Upper lobe of left lung (tissue), 4 donors: ENCODE data around the gene CADPS.

ENCODE experiments used
- CTCF ChIP-seq, 6 experiments: fragments of 450-650 bp in 4 of 6; fragments of 200-600 bp in 2 of 6; sonication (generic) in 2 of 6; IDR thresholded peaks; one replicate each; pipeline ENCODE4 v1.5.1; 2016 to 2019; ENCODE audit warnings: antibody characterized with exemption in 6 of 6
- EP300 ChIP-seq, 4 donors: sonication (generic); formaldehyde crosslinking; IDR thresholded peaks; one replicate each; pipeline ENCODE4 v1.5.1; 2017; ENCODE audit warnings: antibody characterized with exemption in 4 of 4, control low read depth in 2 of 4
- POLR2A ChIP-seq, 4 donors: fragments of 450-650 bp; IDR thresholded peaks; one replicate each; pipeline ENCODE4 v1.5.1; 2016 to 2017; ENCODE audit warnings: antibody characterized with exemption in 4 of 4, mild to moderate bottlenecking in 2 of 4
- POLR2AphosphoS5 ChIP-seq, 2 donors: sonication (generic); formaldehyde crosslinking; IDR thresholded peaks; one replicate each; pipeline ENCODE4 v1.5.1; 2017; ENCODE audit warnings: antibody characterized with exemption in 2 of 2

- TF ChIP-seq CTCF (IDR thresholded peaks at IDR 0.05) = no peak
- no peak for TF ChIP-seq EP300 (IDR thresholded peaks at IDR 0.05)
- TF ChIP-seq POLR2AphosphoS5 (IDR thresholded peaks at IDR 0.05) = no peak
- TF ChIP-seq POLR2A (IDR thresholded peaks at IDR 0.05) = no peak
These were observed 4.9 kb downstream of the CADPS start for GRCh38 chr3:62870321-62870720.
